GM10847 (cell line): ENCODE measurements around the gene JAML.

ENCODE experiments used
- POLR2A ChIP-seq: IDR thresholded peaks from 2 replicates; pipeline ENCODE4 v1.6.1; 2011; ENCODE audit not compliant: insufficient read length; ENCODE audit errors: extremely low read depth

Gene JAML

GRCh38 chr11:118227865-118228785 is 3.3 kb upstream of the JAML start:
- no peak for TF ChIP-seq POLR2A

- TF ChIP-seq POLR2A = no peak
Observed at GRCh38 chr11:118226781-118227180, 2.0 kb upstream of the JAML start.

GRCh38 chr11:118226296-118226695 is 1.5 kb upstream of the JAML start:
- no peak for TF ChIP-seq POLR2A

GRCh38 chr11:118223992-118224391 is 819 bp downstream of the JAML start:
- TF ChIP-seq POLR2A = no peak

- TF ChIP-seq POLR2A = no peak
Observed at GRCh38 chr11:118223570-118223969, 1.2 kb downstream of the JAML start.

GRCh38 chr11:118222437-118222836 is 2.4 kb downstream of the JAML start:
- no peak for TF ChIP-seq POLR2A

- TF ChIP-seq POLR2A = no peak
Observed at GRCh38 chr11:118221419-118221818, 3.4 kb downstream of the JAML start.

- no peak for TF ChIP-seq POLR2A
Observed at GRCh38 chr11:118219732-118220131, 5.1 kb downstream of the JAML start.

GRCh38 chr11:118219244-118219643 is 5.6 kb downstream of the JAML start:
- no peak for TF ChIP-seq POLR2A

GRCh38 chr11:118217575-118217974 is 7.2 kb downstream of the JAML start:
- TF ChIP-seq POLR2A = no peak

GRCh38 chr11:118216621-118217481 is 8.0 kb downstream of the JAML start:
- no peak for TF ChIP-seq POLR2A

- no peak for TF ChIP-seq POLR2A
Observed at GRCh38 chr11:118215765-118216164, 9.0 kb downstream of the JAML start.

GRCh38 chr11:118215262-118215661 is 9.5 kb downstream of the JAML start:
- no peak for TF ChIP-seq POLR2A

GRCh38 chr11:118214210-118214914 is 10.4 kb downstream of the JAML start:
- TF ChIP-seq POLR2A = no peak

- TF ChIP-seq POLR2A = no peak
Observed at GRCh38 chr11:118213781-118214180, 11.0 kb downstream of the JAML start.
